ENCODE measurements around the gene LCT.
"Not testable (repeated sequence)": the region's sequence is repeated elsewhere in the genome, so short reads cannot be mapped to it uniquely, and the experiment has no call there.

LCT gene

GRCh38 chr2:135796606-135797005 is 40.4 kb downstream of the LCT start:
- no peak for DNase-seq

- DNase-seq: not testable (repeated sequence)
These were observed 41.3 kb downstream of the LCT start for GRCh38 chr2:135795641-135796040.

- DNase-seq: no peak
These were observed 44.4 kb downstream of the LCT start for GRCh38 chr2:135792401-135793150.

- DNase-seq: no peak
These were observed 45.4 kb downstream of the LCT start for GRCh38 chr2:135791418-135792190.

GRCh38 chr2:135790423-135790822 is 46.6 kb downstream of the LCT start:
- DNase-seq: no peak

- DNase-seq: no peak
These were observed 50.2 kb downstream of the LCT start for GRCh38 chr2:135786823-135787222.

- DNase-seq: no peak
These were observed 52.0 kb downstream of the LCT start for GRCh38 chr2:135785032-135785431.

GRCh38 chr2:135783439-135783838 is 53.5 kb downstream of the LCT start:
- DNase-seq: no peak

GRCh38 chr2:135782231-135782630 is 54.8 kb downstream of the LCT start:
- no peak for DNase-seq

- DNase-seq: no peak
These were observed 60.6 kb downstream of the LCT start for GRCh38 chr2:135776367-135776766.

- no peak for DNase-seq
These were observed 61.6 kb downstream of the LCT start for GRCh38 chr2:135775420-135775819.

GRCh38 chr2:135773917-135774316 is 63.1 kb downstream of the LCT start:
- no peak for DNase-seq

- DNase-seq: no peak
These were observed 63.7 kb downstream of the LCT start for GRCh38 chr2:135773319-135773718.

GRCh38 chr2:135768863-135769262 is 68.1 kb downstream of the LCT start:
- no peak for DNase-seq

GRCh38 chr2:135762530-135762929 is 74.5 kb downstream of the LCT start:
- DNase-seq: no peak

GRCh38 chr2:135762022-135762421 is 75.0 kb downstream of the LCT start:
- DNase-seq: no peak

- no peak for DNase-seq
These were observed 80.3 kb downstream of the LCT start for GRCh38 chr2:135756692-135757091.

GRCh38 chr2:135755573-135755972 is 81.4 kb downstream of the LCT start:
- DNase-seq: no peak

- DNase-seq: no peak
These were observed 91.4 kb downstream of the LCT start for GRCh38 chr2:135745545-135745944.

- DNase-seq: no peak
These were observed 92.1 kb downstream of the LCT start for GRCh38 chr2:135744760-135745314.

- no peak for DNase-seq
These were observed 93.1 kb downstream of the LCT start for GRCh38 chr2:135743860-135744259.

GRCh38 chr2:135742325-135742757 is 94.6 kb downstream of the LCT start:
- no peak for DNase-seq

GRCh38 chr2:135741395-135742324 is 95.3 kb downstream of the LCT start, which contains the start of gene UBXN4:
TSS of gene UBXN4 (plus strand) at chr2:135741855. CDS start at chr2:135741930, 75 bp downstream.
- peak; percentile 96 for DNase-seq
